Measurements from ENCODE around the gene DDIT3.
A peak's percentile ranks its signal among the peaks of the same experiment; 100 is the strongest.

DDIT3 gene

DNA sequence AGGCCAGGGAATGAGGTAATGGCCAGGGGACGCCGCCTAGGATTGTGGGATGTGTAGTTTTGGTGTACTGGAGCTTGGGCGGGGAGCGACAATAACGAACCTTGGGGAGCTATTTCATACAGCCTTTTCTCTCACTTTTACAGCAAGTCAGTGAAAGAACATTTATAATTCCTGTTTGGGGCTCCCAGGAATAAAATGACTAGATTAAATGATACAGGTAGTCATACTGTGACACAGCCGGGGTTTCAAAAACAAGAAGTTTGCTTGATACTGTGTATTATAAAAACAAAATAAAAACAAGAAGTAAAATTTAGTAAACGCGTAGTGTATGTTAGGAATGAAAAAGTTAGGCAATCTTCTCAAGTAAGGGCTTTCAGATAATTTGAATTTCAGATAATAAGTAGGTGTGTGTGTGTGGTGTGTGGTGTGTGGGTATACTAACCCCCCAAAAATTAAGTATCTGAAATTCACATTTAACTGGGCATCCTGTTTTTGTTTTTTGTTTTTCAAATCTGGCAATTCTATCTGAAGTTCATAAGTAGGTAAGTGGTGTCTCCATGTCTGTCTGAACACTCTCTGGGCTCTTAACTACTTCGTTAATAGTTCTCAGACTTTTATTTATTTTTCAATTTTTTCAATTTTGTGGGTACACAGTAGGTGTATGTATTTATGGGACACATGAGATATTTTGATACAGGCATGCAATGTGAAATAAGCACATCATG, 27.1 kb upstream of the DDIT3 start:
- no peak for DNase-seq (ENCODE audit: low read depth)

DNA sequence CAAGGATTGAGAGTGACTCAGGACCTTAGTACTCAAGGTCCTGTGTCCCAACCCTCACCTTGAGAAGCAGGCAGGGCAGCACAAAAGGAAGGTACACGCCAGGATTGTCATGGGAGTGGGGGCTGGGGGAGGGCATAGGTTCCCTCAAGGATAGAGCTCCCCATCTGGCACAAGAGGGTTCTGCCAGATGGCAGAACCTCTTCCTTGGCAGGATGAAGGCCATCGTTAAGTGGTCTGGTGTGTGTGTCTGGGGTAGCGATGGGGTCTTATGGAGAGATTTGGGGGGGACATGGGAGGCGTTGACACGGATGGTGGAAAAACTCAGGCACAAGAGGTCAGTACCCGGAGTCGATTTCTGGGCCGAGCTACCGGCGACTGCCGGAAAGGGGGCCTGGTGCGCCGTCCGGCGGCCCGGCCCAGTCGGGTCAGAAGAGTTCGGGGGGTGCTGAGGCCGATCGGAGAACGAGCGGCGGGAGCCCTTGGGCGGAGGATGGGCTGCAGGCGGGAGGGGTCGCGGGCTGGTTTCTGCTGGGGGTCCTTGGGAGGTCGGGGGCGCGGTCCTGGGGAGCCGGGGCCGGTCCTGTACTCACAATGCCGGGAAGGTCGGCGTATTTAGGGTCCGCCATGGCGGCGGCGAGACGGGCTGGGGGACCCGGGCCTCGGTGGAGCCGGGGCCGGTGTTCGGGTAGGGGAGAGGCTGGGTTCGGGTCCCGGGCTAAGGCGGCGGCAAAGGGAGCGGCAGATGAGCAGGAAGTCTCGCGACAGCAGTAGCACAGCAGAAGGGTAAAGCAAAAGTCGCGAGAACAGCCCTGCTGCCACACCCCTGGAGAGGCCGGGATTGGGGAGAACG, 26.3 kb upstream of the DDIT3 start, which contains the start of gene DCTN2:
DCTN2 (minus strand) TSS at position 755 of the 850 bp plus-strand sequence; CDS start at position 626, 129 bp downstream.
- peak; percentile 83 for DNase-seq (ENCODE audit: low read depth)

- DNase-seq (ENCODE audit: low read depth), result no peak
Measured at GRCh38 chr12:57545809-57546437, 25.6 kb upstream of the DDIT3 start.

DNA sequence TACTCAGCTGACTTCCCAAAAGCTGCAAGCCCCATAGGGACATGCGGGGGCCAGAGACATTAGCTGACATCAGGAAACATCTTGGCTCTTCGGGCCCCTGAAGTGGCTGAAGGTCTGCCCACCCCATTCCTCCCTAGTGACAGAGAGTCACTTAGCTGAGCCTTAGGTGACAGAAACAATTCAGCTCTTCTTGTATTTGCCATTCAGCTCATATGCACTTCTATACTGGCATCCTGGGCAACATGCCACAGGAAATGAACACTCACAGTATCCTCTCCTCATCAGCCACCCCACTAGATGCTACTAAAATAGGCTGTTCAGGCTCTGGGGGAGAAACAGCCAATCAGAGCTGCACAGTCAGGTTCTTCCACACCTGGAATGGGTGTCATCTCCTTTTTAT, 23.3 kb upstream of the DDIT3 start:
- DNase-seq (ENCODE audit: low read depth), result no peak

DNA sequence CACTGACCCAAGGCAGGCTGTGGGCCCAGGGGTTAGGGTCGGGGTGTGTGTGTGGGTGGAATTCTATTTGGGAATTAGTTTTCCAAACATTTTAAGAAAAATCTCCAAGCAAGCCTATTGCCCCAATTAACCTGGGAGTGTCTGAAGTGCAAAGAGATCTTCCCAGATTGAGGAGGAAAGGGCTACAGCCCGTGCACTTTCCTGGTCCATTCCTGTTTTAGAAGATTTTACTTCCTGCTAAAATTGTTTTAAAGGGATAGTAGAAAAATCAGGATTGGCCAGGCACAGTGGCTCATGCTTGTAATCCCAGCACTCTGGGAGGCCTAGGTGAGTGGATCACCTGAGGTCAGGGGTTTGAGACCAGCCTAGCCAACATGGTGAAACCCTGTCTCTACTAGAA, 21.4 kb upstream of the DDIT3 start:
- no peak for DNase-seq (ENCODE audit: low read depth)

GRCh38 chr12:57541001-57541400, 20.7 kb upstream of the DDIT3 start:
- DNase-seq (ENCODE audit: low read depth), result no peak

GRCh38 chr12:57539134-57539768, 18.9 kb upstream of the DDIT3 start:
- DNase-seq (ENCODE audit: low read depth), result peak; percentile 86

DNA sequence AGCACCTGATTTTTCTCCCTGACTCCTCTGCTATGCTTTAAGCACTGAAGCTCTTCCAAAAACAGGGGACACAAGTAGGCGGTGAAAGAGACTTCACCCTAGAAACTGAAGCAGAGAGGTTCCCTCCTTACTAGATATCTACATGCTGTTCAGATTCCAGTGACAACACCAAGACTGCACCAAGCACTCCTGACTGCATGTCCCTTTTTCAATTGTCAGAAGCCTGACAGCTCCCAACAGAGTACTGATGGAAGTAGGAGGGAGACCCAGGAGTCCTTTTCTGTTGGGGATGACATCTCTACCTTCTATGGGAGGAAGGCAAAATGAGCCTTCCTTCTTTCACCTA, 16.3 kb upstream of the DDIT3 start:
- DNase-seq (ENCODE audit: low read depth), result no peak

DNA sequence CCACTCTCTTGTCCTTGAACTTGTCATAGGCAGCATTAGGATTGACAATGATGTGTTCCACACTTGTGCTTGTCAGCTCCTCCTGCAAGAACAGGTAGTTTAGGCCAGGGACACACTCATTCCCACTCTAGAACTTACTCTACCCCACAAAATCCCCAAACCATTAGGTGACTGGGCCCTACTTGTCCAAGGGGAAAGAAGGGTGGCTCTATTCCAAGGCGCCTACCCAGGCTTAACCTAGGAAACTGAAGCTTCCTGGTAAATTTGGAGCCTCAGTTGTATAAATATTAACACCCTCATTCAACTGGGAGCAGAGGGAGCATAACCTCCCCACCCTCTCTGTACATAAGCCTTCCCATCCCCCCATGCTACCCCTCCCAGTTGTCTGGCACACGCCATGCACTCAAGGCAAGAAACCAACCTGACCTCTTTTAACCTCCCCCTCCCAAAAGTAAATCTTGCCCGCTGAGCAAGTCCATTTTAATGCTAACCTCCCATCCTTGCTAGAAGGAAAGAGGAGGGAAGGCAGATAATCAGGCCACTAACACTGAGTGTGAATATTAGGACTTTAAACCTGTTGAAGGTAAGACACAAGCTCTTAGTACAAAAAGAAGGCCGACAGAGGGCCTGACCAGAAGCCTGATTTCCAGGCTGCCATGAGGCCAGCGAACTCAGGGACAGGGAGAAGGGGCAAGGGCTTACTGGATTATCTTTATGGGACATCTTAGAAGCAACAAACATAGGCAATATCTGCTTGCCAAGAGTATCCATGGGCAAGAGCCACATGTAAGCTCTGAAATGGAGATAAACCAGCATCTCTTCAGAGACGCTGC, 15.7 kb upstream of the DDIT3 start:
- DNase-seq (ENCODE audit: low read depth), result no peak

- no peak for DNase-seq (ENCODE audit: low read depth)
Measured at GRCh38 chr12:57534991-57535543, 14.8 kb upstream of the DDIT3 start.

DNA sequence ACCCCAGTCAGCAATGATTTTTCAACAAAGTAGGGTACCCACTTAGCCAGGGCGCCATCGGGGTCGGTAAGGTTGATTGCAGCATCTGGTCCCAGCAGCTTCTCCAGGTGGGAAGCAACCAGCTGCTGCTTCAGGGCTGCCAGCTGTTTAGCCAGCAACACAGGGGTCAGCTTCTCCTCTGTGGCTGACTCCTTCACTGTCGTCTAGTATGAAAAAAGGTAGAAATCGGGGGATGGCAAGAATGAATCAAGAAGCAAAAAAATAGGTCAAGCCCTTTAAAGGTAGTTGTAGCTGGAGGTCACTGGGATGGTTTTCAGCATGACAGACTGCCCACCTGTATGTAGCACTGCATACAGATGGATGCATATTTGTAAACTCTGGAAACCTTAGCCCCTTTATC, 13.9 kb upstream of the DDIT3 start:
- DNase-seq (ENCODE audit: low read depth), result no peak

GRCh38 chr12:57533108-57533507, 12.8 kb upstream of the DDIT3 start:
- DNase-seq (ENCODE audit: low read depth), result no peak

DNA sequence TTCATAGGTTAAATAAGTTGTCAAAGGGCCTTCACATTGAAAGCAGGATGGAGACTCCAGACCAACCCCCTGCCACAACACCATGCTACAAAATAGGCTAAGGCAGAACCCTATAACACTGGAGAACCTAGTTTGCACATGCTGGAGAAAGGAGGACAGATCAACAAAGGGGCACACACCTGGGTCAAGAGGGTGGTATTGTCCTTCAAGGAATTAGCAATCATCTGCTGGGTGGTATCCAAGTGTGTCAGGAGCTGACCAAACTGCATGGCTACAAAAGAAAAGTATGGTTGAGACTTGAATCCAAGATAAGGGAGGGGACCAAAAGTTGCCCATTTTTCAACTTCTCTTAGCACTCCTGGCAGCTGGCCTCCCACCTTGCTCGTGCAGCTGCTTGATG, 11.5 kb upstream of the DDIT3 start:
- no peak for DNase-seq (ENCODE audit: low read depth)

- no peak for DNase-seq (ENCODE audit: low read depth)
Measured at GRCh38 chr12:57530396-57531142, 10.3 kb upstream of the DDIT3 start.

DNA sequence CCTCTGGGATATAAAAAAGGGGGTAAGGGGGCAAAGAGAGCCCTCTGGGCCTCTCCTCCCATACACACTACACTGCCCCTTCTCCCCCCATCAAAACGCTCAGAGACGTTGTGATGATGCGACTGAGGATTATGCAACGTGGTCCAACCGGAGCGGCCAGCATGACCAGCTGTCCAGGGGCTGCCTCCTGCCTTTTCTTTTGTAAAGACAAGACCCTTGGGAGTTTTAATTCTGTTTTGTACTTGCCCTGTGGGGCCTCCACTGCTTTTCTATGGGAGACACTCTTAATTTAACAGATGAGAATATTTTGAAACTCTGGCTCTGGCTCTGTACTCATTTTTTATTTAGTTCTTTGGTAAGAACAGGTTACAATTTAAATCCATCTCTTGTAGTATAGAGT, 9.5 kb upstream of the DDIT3 start:
- DNase-seq (ENCODE audit: low read depth), result no peak

DNA sequence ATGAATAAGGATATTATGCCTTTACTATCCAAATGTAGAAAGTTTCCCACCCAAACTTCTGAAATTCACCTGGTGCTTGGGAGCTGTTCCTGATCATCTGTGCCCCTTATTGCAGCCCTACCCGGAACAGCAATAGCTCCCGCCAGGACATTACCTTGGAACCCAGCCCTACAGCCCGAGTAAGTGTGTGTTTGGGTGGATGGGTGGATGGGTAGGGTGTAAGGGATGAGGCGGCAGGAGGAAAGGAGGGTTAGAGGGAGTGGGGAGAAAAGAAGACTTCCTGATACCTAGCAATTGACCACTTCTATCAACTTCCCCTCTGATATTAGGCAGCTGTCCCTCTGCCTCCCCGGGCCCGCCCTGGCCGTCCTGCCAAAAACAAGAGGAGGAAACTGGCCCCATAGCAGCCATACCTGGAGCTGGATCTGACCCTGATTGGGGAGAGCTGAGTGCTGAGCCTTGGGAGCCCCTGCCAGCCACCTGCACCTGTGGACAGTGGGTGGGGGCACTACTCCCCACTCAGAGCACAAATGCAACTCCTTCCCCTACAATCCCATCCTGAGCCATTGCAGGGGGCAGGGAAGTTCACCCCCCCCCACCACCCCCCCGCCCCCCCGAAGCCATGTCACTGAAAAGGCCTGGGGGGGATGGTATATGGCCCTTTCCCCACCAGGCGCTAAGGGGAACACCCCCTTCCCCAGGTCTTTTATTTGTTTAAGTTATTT, 8.7 kb upstream of the DDIT3 start:
- DNase-seq (ENCODE audit: low read depth), result no peak

DNA sequence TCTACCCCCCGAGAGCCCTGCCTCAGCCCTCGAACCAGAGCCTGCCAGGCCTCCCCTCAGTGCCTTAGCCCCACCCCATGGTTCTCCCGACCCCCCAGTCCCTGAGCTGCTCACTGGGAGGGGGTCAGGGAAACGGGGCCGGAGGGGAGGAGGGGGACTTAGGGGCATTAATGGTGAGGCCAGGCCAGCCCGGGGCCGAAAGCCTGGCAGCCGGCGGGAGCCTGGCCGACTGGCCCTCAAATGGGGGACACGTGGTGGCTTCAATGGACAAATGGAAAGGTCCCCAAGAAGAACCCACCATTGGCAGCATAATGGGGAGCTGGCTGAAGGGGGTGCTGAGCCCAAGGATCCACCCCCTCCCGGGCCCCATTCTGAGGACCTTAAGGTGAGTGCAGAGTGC, 7.9 kb upstream of the DDIT3 start:
- DNase-seq (ENCODE audit: low read depth), result no peak

GRCh38 chr12:57527184-57527583, 6.9 kb upstream of the DDIT3 start:
- DNase-seq (ENCODE audit: low read depth), result no peak

- DNase-seq (ENCODE audit: low read depth), result no peak
Measured at GRCh38 chr12:57526477-57527126, 6.3 kb upstream of the DDIT3 start.

Measured in CMK (cell line).